ENCODE data around the gene MSH5.

The MSH5 gene

DNA sequence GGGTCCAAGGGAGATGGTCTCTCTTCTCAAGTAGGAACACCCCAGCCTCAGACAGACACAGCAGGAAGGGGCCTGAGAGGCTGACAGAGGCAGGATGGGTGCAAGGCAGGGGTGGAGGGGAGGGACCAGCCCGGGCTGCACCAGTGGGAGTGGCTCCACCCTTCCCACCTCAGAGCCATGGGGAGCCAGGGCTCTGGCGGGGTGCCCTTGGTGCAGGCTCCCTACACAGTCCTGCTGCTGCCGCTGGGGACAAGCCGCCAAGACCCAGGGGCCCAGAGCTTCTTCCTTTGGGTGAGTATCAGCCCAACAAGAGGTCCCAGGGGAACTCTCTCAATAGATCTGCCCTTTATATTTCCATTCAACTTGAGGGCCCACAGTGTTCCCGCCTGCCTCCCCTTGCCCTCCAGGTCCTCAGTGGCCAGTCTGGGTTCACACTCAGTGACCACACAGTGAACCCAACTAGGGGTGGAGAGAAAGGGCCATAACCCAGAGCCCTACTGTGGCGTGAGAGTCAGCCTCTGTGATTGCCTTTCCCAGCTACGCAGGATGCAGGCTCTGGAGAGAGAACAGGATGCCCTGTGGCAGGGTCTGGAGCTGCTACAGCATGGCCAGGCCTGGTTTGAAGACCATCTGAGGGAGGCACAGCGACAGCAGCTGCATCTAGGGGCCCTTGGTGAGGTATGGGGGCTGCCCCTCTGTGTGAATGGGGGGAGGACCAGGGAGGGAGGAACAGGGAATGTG, 23.2 kb downstream of the MSH5 start:
- DNase-seq = no peak

DNA sequence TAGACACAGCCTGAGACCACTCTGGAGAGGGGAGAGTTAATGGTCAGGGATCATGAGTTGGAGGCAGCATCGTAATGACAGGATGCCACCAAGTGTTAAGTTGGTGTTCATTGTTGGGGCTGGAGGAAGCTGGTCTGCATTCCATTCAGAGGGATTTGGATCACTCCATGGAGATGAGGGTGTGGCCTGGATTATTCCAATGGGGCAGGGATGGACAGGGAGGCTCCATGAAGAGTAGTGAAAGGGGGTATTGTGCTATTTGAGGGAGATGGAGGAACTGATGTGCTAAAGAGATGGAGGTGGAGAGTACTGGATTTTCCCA, 23.8 kb downstream of the MSH5 start:
- no peak for DNase-seq

- no peak for DNase-seq
Observed at GRCh38 chr6:31764198-31764597, 24.4 kb downstream of the MSH5 start.

DNA sequence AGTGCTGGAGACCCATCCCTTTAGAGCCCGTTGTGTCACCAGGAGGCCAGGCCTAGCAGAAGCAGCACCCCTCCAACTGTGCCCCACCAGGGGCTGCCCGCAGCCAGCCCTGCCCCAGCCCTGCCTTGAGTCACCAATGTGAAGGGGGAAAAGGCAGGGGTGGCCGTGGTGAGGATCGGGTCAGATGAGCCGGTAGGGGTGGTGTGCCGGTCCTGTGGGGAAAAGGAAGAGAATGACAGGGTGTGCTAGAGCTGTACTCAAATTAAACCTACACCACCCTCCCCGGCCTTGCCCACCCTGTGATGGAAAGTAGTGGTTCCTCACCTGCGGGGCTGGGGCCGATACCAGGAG, 25.7 kb downstream of the MSH5 start:
- DNase-seq = no peak

DNA sequence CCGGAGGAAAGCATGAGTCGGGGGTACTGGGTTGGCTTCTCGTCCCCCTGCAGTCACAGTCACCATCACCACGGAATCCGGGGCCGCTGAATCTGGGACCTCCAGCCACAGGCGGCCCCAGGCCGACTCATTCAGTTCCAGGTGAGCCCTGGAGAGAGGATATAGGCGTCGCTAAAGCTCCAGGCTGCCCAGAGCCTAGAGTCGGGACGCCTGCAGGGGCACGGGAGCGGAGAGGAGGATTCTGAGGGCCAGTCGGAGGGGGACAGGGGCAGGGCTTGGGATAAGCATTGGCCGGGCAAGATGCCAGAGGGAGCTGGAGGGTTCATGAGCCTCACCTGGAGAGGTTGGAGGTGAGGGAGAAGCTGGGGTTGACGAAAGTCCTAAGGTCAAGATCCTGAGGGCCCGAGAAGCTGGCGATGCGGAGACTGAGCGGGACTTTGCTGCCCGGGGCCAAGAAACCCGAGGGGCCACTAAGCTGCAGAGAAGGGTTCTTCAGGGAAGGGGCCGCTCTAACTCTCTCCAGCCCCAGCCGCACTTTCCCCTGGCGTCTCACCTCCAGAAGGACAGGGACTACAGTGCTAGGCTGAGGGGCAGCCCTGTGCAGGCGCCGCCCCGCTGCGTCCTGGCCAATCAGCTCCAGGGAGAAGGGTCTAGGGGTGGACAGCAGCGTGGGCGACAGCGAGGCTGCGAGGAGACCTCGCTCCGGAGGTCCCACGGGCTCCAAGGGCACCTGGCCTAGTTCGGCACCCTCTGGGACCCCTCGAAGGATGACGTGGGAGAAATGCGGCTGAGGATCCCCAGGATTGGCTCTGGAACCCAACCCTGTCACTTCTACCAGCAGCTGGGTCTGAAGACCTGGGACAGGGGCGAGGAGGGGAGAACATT, 26.3 kb downstream of the MSH5 start:
- DNase-seq = no peak

DNA sequence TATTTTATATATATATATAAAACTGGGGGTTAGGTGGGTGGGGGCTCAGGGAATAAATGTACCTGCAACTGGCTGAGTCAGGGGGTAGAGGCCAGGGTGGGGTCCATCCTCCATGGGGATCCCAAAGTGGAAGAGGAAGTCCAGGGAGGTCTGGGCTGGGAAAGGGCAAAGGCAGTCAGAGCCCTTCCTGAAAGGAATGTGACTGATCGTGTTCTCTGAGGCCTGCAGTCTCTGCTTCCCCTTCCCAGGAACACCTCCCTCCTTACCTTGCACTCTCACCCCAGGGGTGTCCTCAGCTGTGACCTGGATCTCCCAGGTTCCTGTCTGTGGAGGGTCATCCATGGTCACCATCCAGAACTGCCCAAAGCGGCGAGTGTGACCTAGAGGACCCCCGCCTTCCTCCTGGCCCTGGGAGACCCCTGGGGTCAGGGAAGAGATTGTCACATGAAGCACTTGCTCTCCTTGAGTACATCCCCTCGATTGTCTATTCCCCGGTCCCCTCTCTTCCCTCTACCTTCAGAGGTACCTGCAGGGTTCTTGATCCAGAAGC, 27.4 kb downstream of the MSH5 start:
- DNase-seq = no peak

DNA sequence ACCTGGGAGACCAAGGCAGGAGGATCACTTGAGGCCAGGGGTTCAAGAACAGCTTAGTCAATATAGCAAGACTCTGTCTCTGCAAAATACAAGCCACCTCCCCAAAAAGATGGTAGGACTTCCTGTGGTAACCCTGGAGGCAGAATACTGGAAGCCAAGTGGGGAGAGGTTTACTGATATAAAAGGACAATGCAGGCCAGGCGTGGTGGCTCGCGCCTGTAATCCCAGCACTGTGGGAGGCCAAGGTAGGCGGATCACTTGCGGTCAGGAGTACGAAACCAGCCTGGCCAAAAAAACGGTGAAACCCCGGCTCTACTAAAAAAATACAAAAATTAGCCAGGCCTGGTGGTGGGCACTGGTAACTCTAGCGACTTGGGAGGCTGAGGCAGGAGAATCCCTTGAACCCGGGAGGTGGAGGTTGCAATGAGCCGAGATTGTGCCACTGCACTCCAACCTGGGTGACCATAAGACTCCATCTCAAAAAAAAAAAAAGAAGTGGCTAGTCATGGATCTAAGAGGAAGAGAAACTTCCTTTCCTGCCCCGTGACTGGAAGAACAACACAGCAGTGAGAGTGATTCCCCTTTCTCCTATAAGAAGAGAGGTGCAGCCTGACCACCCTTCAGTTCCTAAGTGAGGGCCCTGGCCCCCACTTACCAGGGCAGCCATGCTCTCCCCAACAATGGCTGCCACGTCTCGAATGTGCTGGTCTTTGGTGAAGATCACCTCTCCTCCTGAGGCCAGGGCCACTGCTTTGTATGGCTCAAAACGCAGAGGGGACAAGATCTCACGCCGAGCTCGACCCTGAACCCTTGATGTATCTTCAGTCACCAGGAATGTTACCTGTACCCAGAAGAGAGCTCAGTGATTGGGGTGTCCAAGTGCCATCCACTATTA, 28.8 kb downstream of the MSH5 start:
- no peak for DNase-seq

DNA sequence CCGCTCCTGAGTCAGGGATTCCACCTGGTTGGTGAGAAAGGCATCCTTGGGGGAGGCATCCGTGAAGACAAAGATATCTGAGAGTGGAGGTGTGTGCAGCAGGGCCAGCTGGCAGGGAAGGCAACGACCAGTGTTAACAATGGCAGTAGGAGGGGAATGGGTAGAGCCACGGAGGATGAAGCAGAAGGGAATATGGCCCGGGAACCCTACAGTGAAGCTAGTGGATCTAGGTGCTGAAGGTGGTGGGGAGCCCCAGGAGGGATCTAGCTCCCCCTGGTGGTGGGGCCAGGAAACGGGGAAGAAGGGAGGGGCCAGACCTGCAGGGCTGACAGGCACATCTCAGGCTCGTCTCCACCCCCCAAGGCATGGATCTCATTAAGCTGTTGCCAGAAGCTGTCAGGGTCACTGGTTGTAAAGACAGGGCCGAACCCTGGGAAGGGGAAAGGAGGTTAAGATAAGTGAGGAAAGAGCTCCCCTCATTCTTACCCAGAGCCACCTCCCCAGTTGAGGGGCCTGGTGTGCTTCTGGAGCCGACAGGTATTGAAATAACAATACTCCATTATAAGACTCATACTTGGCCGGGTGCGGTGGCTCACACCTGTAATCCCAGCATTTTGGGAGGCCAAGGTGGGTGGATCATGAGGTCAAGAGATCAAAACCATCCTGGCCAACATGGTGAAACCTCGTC, 30.0 kb downstream of the MSH5 start:
- peak; percentile 97 for DNase-seq

DNA sequence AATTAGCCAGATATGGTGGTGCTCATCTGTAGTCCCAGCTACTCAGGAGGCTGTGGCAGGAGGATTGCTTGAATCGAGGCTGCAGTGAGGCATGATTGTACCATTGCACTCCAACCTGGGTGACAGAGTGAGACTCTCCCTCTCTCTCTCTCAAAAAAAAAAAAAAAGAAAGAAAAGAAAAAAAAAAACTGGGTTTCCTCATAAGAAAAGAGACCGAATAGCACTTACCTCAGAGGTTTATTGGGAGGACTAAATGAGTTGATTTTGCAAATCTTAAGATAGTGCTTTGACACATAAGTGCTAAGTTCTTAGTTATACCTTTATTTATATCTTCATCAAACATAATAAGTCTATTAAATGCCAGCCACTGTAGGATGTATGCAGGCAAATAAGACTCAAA, 31.1 kb downstream of the MSH5 start:
- no peak for DNase-seq

DNA sequence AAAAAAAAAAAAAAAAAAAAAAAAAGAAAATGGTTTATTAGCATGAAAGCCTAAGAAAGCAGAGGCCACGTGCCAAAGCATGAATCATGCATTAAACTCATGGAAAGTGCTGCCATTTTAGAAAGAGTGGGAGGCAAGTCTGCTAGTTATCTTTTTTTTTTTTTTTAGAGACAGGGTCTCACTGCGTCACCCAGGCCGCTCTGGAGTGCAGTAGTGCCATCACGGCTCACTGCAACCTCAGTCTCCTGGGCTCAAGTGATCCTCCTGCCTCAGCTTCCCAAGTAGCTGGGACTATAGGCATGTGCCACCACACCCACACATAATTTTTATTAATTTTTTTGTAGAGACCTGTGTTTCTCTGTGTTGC, 32.2 kb downstream of the MSH5 start:
- no peak for DNase-seq

DNA sequence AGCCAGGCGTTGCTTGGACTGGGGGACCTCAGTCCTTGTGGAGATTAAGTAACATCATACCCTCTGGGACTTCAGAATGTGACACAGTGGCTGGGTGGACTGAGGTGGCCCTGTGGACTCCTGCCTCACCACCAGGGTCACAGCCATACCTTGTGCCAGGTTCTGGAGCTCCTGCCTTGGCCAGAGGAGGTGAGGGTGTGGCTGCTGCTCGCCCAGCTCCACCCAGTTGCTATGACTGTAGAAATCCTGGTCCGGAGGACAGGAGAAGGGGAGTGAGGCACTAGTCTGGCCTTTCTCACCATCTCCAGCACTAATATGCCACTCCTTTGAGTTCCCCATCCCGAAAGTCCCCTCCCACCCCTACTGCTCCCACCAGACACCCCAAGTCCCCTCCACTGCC, 35.4 kb downstream of the MSH5 start:
- DNase-seq = no peak

DNA sequence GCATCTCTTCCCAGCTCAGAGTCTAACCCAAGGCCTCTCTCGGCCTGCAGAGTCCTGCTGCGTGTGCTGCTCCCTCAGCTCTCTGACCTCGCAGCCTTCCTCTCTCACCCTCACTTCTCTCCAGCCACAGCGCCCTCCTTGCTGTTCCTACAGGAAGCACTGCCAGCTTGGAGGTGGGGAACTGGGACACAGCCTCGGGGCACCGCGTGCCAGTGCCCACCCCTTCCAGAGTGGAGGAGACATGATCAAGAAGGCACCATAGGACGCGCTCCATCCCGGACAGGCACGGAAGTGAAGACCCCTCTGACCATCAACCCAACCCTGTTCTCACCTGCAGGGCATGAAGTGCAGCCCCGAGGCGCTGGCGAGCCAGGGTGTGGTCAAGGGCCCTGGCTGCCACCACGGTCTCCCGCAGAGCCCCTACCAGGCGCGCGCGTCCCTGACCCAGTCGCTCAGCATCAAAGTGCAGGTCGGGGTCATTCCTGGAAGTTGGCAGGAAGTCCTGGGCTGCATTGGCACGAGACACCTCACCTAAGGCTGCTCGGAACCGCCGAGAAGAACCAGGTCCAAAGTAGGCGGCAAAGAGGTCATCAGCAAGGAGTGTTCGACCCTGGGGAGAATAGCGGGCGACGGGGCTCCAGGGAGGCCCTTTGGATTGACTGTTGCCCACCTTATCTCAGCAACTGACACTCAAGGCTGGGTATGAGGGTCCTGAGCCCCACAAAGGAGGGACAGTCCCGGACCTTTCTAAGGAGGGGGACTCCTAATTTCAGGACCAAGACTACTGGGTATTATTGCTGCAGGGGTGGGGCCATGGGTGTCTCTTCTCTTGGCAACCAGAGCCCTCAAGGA, 36.1 kb downstream of the MSH5 start:
- no peak for DNase-seq

DNA sequence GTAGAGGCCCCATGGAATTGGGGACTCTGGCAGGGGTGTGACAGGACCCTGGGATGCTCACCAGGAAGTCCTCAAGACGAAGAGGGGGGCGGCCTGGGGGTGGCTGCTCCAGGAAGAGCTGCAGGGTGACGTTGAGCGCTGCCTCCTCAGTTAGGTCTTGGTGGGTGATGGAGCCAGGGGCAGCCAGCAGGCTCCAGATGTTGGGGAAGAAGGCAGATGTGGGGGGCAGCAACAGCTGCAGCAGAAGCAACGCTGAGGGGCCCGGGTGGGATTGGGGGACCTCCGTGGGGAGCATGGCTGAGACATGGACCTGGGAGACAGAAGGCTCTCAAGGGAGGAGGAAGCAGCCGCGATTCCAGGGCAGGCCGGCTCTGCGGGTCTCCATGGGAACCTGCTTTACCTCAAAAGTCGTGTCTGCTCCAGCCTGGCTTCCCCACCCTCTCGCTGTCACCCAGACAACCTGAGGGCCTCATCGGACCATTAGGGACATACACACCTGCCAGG, 36.7 kb downstream of the MSH5 start:
- DNase-seq = no peak

- peak; percentile 83 for DNase-seq
Observed at GRCh38 chr6:31776989-31777666, 37.3 kb downstream of the MSH5 start, which contains the start of gene VWA7. VWA7 (minus strand) TSS chr6:31777328; CDS start chr6:31776779, 549 bp downstream.

DNA sequence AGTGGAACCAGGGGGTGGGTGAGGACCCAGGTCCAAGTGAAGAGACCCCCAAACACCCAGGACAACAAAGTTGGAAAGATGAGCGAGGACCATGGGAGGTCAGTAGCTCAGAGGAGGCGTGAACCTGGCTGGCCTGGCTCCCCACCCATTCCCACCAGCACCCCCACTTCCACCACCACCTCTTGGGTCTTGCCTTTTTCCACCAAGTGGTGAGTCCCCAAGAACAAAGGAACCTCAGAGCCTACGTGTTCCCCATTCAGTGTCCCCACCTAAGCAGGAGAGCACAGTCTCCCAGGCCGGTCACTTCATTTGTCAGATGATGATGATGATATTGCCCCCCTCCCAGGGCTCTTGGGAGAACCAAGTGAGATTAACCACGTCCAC, 37.9 kb downstream of the MSH5 start:
- DNase-seq = no peak

DNA sequence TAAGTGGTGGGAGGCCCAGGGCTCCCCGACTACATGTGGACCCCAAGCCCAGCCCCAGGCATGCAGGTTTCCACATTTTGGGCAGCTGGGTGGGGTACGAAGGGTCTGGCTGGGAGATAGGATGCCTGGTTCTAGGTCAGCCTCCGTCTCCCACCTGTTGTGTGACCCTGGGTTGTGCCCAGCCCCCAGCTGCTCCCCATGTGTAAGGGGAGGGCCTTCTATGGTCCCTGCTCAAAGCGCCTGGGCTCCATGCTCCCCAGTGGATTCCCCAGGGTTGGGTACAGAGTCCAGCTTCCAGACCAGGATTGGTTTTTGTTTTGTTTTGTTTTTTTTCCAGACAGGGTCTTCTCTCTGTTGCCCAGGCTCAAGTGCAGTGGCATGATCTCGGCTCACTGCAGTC, 38.4 kb downstream of the MSH5 start:
- no peak for DNase-seq

DNA sequence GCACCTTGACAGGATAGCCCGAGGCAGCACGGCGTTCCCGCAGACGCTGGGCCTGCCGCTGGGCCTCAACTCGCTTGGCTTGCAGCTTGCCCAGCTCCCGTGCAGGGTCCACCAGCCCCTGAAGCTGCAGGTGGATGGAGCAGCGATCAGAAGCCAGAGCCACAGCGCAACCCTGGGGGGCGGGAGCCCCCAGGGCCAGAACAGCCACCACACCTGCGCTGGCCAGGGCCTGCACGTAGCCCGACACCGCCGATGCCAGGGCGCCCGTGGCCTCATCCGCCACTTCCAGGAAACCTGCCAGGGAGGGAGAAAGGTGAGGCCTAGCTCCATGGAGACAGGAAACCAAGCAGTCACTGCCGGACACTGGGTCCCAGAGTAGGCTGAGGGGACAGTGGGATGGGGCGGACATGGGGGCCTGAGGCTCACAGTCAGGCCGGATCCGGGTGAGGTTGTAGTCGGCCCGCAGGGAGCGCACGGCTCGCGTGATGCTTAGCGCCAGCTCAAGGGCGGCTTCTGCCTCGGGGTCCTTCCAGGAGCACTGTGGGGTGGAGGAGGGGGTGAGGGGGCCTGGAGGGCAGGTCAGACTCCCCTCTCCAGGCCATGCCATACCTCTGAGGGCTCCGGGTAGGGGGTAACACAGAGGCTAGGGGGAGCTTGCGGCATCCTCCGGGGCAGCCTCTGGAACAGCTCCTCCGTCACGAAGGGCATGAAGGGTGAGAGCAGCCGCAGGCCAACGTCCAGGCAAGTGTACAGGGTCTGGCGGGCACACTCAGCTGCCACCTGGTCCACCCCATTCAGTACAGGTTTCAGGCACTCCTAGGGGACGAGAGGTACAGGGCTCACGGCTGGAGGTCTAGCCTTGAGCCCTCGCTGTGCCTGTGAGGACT, 39.4 kb downstream of the MSH5 start:
- no peak for DNase-seq

- no peak for DNase-seq
Observed at GRCh38 chr6:31779908-31780307, 40.1 kb downstream of the MSH5 start.

DNA sequence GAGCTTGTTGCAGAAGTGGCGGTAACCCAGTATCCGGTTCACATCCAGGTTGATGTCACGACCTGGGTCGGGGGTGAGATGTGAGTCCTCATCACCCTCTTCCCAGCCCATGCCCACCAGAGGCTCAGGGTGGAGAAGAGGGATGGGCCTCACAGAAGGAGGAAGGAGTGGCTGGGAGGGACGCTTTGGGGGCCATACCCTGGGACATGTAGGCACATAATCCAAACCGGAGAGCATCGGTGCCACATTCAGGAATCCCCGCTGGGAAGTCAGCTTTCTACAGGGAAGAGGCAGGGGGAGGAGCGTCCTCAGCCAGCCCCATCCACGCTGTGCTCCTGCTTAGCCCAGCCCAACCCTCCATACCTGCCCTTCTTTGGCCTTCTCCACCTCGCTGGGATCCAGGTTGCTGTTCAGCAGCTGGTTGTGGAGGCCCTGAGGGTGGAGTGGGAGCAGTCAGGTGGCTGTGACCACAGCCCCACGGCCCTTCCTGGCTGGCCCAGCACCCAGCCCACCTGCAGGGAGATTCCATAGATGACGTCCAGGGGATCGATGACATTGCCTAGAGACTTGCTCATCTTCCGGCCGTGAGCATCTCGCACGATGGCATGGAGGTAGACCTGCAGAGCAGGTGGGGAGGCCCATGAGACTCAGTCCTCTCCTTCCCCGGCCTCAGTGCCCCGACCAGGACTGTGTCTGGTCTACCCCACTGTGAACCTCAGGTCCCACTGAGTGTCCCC, 40.9 kb downstream of the MSH5 start:
- DNase-seq = no peak

Data from 8988T (cell line).